Hematopoietic multipotent progenitor cell treated with erythropoietin and hydrocortisone succinate and interleukin-3 and kit ligand, for 4 days (in vitro differentiated cells): ENCODE measurements around the gene SATB2.

Source experiments
- DNase-seq: peaks from one replicate; pipeline ENCODE4 v3.0.0-alpha.2; 2015

Gene SATB2

DNA sequence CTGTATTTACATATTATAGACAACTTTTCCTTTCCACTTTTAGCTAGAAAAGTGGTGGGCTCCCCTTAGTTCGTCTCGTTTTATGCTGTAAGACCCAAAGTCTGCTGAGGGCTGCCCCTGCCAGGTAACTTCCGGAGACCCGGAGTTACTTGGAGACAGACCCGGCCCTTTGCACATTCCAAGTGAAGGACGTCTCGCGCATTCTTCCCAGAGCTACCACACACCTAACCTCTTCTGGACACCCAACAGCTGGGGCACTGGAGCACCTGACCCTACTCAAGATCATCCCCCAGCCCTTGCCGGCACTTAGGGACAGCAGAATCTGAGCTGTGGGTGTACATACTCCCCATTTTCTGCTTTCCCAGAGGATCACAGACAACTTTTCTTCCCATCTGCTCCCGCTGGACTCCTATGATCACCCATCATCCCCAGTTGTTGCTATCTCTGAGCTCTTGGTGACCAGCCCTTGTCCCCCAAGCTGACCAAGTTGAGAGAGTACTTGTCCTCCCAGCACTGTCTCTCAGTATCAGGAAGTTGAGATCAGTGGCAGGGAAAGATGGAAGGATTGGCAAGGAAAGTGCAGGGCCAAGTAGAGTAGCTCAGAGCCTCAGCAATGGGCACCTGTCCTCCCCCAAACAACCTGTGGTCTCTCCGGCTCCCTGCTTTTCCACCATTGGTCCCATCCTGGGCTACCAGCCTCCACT, 8.4 kb upstream of the SATB2 start:
- no peak for DNase-seq

DNA sequence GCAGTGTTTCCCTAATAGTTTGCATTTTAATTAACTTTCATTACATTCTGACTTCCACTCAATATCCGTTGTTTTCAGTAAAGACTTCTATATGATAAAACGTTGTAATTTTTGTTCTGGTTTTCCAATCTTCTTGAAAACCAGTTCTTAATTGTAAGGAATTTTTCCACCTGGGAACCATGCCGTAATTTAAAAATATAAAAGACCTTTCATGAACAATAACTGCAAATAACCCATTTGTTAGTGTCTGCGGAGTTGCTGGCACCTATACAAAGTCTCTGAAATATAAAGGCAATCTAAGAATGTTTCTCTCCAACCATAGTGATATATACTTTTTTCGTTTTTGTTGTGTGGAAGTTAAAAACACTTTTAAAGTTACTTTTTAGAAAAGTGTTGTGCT, 7.7 kb upstream of the SATB2 start:
- DNase-seq: no peak

- no peak for DNase-seq
Measured at GRCh38 chr2:199464606-199465352, 7.0 kb upstream of the SATB2 start.

GRCh38 chr2:199463708-199464605, 6.2 kb upstream of the SATB2 start:
- no peak for DNase-seq

- DNase-seq: peak; percentile 79
Measured at GRCh38 chr2:199462956-199463692, 5.4 kb upstream of the SATB2 start.

DNA sequence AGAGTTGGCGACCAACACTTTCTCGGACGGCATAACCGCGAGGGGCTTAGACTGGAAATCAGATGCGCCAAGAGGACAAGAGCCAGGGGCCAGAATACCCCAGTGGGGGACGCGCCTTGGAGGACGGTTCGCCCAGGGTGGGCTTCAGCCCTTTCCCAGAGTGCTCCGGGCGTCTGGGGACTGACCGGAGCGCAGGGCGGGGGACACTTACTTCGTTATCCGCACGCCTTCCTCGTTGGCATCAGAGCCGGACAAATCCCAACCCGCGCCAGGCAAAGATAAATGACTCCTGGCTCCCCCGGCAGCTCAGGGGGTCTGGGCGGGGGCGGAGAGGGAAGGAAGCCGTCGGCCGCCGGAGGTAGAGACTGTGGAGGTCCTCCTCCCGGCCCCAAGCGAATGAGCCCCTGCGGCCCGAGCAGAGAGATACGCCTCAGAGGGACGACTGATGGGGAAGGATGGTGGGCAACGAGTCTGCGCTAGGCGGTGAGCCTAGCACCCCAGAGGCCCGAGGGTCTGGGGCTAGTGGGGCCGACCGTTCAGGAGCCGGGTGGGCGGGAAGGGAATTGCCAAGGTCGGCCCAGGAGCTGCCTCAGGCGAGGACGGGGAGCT, 4.7 kb upstream of the SATB2 start:
- DNase-seq: no peak

- no peak for DNase-seq
Measured at GRCh38 chr2:199461711-199462346, 4.1 kb upstream of the SATB2 start.

DNA sequence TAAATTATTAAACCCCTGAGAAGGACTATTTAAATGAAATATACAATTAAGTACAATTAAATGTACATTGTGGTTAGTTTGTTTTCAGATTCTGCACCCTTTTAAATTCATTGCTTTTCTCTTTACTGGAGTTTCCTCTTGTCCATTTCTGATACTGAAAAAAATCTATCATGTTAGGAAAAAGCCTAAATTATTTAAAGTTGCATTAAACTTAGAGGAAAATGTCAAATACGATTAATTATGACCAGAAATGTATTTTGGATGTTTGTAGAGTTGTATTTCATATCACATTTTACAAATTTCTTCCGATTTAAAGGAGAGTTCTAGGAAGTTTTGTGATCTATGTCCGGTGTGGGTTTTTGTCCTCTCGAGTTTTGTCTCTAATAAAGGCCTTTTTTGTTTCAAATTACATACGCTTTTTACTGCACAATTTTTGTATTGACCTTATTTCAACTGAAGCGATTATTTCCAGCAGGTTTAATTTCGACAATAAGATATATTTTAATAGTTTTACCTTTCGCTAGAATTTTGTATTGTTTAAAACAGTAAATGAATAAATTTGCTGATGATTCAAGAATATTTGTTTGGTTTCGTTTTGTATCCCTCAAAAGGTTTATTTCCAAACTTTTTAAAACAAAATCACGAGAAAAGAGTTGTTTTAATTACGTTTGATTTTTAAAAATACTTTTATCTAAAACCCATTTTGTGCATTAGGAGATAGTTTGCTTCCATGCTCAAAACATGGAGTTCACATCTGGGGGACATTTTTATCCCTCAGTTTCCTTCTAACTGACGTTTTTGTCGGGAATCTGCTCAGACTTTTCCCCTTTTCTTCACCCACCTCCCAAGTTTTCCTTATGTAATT, 3.3 kb upstream of the SATB2 start:
- no peak for DNase-seq

GRCh38 chr2:199460101-199460671, 2.4 kb upstream of the SATB2 start:
- DNase-seq: peak; percentile 65

DNA sequence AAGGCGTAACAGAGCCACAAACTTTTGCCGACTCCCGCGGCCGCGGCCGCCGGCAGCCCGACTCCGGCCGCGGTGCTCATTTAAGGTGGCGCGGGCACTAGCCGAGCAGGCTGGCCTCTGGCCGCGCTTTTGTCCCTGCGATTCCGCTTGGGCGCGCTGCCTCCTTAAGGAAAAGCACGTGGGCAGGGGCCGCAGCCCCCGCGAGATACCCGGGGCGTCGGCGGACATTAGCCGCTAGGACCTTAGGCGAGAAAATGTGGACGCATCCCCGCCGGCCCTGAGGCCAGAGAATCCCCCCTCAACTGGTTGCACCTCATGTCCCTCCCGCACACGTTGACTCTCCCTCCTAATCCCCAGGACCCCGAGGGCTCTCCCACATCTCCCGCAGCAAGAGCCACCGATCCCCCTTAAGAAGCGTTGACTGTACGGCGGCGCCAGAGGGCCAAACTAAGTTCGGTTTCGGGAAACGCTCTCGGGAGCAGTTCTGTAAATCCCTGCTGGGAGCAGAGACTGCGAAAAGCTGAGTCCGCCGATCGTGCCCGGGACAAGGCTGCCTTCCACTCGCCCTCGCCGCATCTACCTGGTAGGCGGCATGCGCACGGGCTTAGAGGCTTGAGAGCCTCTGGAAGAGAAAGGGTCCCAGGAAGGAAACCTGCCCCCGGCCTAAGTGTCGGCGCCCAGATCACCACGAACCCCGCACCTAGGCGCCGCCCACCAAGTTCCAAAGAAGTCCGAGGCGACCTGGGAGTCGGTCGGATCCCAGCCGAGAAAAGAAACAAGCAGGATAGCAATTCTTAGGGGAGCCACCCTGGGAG, 1.8 kb upstream of the SATB2 start:
- peak; percentile 81 for DNase-seq

DNA sequence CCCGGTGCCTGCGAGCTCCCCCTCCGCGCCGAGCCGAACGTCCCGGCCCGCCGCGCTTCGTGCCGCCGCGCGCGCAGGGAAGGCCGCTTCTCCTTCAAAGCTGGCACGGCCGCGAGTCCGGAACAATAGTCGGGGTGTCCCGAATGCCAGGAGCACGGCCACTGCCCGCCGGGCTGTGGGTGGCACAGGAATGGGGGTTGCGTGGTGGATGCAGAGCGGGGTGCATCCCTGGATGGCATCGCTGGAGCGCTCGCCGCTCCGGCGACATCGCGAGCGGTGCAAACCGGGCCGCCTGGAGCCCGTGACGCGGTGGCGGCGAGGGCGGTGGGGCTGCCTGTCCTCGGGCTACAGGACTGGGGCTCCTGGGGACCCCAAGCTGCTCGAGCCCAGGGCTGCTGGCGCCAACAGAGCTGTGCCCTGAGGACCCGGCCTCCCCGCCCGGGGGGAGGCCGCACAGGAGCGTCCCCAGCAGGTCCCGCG, 1.1 kb upstream of the SATB2 start:
- no peak for DNase-seq

DNA sequence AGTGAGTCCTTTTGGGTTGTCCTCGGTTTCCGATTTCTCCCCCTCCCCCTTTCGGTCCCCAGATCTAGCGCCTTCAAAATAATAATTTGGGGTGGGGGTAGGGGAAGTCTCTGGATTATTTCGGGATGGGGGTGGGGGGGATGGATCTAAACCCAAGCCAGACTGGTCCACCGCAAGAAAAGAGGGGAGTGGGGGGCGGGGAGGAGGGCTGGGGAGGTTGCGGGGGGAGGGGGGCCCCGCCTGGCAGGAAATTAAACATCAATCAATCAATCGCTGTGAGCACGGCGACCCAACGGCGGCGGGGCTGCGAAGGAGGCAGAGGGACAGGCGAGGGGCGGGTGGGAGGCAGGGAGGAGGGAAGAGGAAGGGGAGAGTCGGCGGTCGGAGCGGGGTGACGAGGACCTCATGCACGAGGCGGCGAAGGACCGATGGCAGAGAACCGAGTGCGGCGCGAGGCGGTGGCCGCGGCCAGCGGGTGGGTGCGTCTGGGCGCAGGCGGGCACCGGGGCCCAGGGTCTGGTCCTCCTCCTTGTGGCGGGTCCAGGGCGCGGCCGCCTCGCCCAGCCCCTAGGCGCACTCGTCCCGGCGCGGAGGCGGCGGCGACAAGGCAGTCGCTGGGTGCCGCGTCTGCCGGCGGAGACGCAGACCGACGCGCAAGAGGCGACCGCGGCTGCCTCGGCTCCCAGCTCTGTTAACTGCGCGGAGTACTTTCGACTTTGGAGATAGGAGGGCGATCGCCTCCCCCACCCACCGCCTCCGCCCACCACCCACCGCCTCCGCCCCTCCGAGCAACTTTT, 468 bp upstream of the SATB2 start:
- peak; percentile 53 for DNase-seq

DNA sequence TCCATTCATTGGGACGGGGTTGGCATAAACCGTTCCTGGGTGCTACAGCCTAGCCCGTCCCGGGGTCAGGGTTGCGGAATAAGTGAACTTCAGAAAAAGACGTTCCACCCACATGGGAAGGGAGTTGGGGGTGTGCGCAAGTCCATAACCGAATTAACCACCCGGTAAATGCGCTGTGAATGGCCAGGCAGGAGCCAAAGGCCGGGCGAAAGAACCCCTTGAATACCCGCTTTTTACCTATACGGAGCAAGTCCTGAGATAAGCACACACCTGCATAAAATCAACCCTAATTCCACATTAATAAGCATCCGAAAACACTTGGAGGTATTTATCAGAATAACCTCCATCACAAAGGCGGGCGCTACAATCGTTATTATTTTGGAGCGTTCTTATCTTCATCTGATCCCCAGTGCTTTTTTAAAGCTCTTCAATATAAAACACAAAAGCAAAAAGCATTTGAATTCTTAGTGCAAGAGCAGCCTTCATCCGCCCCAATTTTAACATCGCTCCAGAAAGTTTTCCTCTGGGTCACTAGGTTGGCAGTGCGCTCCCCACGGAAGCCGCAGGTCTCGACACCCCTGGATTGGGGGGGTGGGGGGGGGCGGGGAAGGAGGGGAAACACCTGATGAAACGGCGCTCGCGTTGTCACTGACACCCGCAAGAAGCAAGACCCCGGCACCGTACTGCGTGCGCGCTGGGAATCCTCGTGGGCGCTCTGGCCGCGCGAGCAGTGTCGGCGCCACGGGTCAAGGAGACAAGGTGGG, 1.2 kb downstream of the SATB2 start:
- DNase-seq: no peak

DNA sequence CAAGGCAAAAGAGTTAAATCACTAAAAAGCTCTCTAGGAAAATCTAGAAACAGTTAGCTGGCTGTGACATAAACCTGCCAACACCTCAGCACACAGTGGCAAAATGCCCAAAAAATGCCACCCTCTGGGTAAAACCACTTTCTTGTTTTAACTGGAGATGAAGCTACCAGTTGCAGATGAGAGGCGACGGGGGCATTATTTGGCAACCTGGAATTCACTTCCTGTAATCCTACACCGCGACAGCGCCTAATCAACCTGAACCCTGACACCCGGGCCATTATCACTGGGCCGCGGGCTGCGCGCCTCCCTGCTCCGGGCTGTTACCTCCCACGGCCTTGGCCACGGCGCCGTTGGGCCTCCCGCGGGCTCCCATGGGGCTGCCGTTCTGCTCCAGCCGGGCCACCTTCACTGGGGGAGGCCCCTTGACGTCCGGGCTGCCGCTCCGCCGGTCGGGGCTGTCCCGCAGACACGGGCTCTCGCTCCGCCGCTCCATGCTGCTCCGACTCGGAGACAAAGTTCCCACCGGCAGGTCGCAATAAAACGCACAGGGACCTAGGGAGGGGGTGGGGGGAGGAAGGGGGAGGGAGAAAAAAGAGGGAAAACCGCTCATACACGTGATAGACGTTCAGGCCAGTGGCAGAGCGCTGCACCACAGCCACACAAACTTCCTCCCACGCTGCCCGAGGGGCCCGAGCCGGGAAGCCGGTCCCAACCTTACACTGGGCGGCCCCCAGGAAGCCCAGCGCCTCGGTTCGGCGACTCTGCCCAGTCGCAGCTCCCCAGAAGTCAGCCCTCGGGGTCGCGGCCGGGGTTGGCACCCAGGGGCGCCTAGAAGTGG, 2.0 kb downstream of the SATB2 start:
- DNase-seq: no peak

DNA sequence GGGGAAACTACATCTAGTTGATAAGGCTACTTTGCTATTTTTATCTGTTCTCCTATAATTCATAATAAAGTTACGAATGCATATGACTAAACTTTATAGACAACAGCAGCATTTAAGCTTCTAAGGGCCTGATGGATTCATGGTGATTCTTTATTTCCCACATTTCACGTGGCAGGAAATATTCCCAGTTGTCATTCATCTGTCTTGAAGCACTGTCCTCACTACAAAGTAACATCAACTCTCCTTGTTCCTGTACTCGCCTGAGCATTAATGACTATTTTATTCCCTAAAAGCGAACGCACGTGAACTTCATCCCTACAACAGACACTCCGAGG, 2.6 kb downstream of the SATB2 start:
- DNase-seq: no peak

- no peak for DNase-seq
Measured at GRCh38 chr2:199452991-199453379, 4.8 kb downstream of the SATB2 start.
